Dermis blood vessel endothelial cell (primary cell): ENCODE results near the gene PLCB4. TPM values are rescaled to one million over a fixed set of nuclear protein-coding genes. Genes with fewer than 3 reads are reported as not detected.

ENCODE experiments used
- DNase-seq: peaks from one replicate; pipeline ENCODE4 v3.0.0; 2010
- total RNA-seq: library from RNA; depleted of rRNA; stranded (reverse); fragments of >200 nt; gene quantifications from 2 replicates; pipeline ENCODE4 v1.2.3, GENCODE V29; 2014

Gene PLCB4
- total RNA-seq, 1 donor from 2014 or later: 9.9 TPM

- DNase-seq: no peak
These were observed 159.2 kb downstream of the PLCB4 start for GRCh38 chr20:9227896-9228615.

GRCh38 chr20:9228774-9229450 lies 160.0 kb downstream of the PLCB4 start:
- DNase-seq: no peak

- no peak for DNase-seq
These were observed 161.5 kb downstream of the PLCB4 start for GRCh38 chr20:9230406-9230805.

- no peak for DNase-seq
These were observed 164.9 kb downstream of the PLCB4 start for GRCh38 chr20:9233804-9234203.

- DNase-seq: peak; percentile 54
These were observed 166.6 kb downstream of the PLCB4 start for GRCh38 chr20:9235518-9235917.

- no peak for DNase-seq
These were observed 167.6 kb downstream of the PLCB4 start for GRCh38 chr20:9236458-9236857.

- peak; percentile 22 for DNase-seq
These were observed 172.4 kb downstream of the PLCB4 start for GRCh38 chr20:9241232-9241692.

GRCh38 chr20:9241721-9242427 lies 173.0 kb downstream of the PLCB4 start:
- DNase-seq: no peak

GRCh38 chr20:9243986-9244385 lies 175.1 kb downstream of the PLCB4 start:
- DNase-seq: no peak

- DNase-seq: no peak
These were observed 175.9 kb downstream of the PLCB4 start for GRCh38 chr20:9244811-9245210.

GRCh38 chr20:9246731-9247130 lies 177.8 kb downstream of the PLCB4 start:
- no peak for DNase-seq

- no peak for DNase-seq
These were observed 181.6 kb downstream of the PLCB4 start for GRCh38 chr20:9250511-9250910.

GRCh38 chr20:9253006-9253539 lies 184.2 kb downstream of the PLCB4 start:
- DNase-seq: no peak

- no peak for DNase-seq
These were observed 186.3 kb downstream of the PLCB4 start for GRCh38 chr20:9255171-9255570.

GRCh38 chr20:9256393-9256792 lies 187.5 kb downstream of the PLCB4 start:
- no peak for DNase-seq

GRCh38 chr20:9258901-9259300 lies 190.0 kb downstream of the PLCB4 start:
- DNase-seq: peak; percentile 7

- DNase-seq: no peak
These were observed 191.1 kb downstream of the PLCB4 start for GRCh38 chr20:9260027-9260426.

- DNase-seq: no peak
These were observed 192.9 kb downstream of the PLCB4 start for GRCh38 chr20:9261781-9262180.

GRCh38 chr20:9262653-9263194 lies 193.8 kb downstream of the PLCB4 start:
- DNase-seq: peak; percentile 7

- no peak for DNase-seq
These were observed 200.5 kb downstream of the PLCB4 start for GRCh38 chr20:9269280-9269971.

GRCh38 chr20:9270831-9271230 lies 201.9 kb downstream of the PLCB4 start:
- no peak for DNase-seq

- no peak for DNase-seq
These were observed 208.1 kb downstream of the PLCB4 start for GRCh38 chr20:9276966-9277468.
